Prostate gland (tissue), 2 donors: ENCODE measurements around the gene EHBP1.

ENCODE experiments used
- CTCF ChIP-seq, 4 experiments: fragments of 200-600 bp in 2 of 4; fragments of 450-650 bp in 2 of 4; sonication (generic) in 2 of 4; IDR thresholded peaks; 1 replicate in 3 of 4; 2 replicates in 1 of 4; pipeline ENCODE4 v1.5.1; 2016 to 2019; ENCODE audit warnings: antibody characterized with exemption in 4 of 4, mild to moderate bottlenecking in 2 of 4, moderate library complexity in 2 of 4
- POLR2A ChIP-seq: fragments of 450-650 bp; IDR thresholded peaks from one replicate; pipeline ENCODE4 v1.6.1; 2016; ENCODE audit warnings: antibody characterized with exemption, mild to moderate bottlenecking
- POLR2AphosphoS5 ChIP-seq: sonication (generic); formaldehyde crosslinking; IDR thresholded peaks from one replicate; pipeline ENCODE4 v1.6.1; 2017; ENCODE audit warnings: antibody characterized with exemption

- TF ChIP-seq CTCF (IDR thresholded peaks at IDR 0.05) (no peak), POLR2A (peak; percentile 80), POLR2AphosphoS5 (peak; percentile 96)
Observed at GRCh38 chr2:62705007-62705829, at the start of gene EHBP1.
